ENCODE measurements around the gene MMP17. TPM values are rescaled to one million over a fixed set of nuclear protein-coding genes. Genes with fewer than 3 reads are reported as not detected.

MMP17 gene
- polyA plus RNA-seq, 1 donor from 2014 or later, result 79.0 TPM

DNA sequence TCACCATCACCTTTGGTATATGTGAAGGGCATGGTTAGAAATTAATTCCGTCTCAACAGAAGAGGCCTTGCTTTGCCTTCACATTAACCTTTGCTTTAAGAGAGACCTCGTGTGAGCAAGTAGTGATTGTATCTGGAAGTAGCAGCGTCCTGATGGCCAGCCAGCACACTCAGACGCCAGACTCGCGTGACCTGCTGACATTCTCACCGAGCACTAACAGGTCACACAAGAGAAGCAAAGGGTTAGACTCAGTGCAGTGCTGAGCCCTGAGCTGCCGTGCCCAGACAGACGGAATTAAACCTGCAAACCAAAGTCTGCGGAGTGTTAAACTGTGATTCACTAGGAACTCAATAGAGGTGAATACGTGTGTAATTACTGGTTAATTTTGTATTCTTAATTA, 40.1 kb upstream of the MMP17 start:
- Histone ChIP-seq H3K27ac (ENCODE audit: low read length) (no peak overlapping the region), H3F3A (ENCODE audit: insufficient read depth, low read length, poor library complexity, severe bottlenecking) (no peaks in the 10 kb centered on the region), H3K4me2 (ENCODE audit: low read length) (no peak overlapping the region), H3K9ac (ENCODE audit: low read length) (no peak overlapping the region), H3K9me2 (ENCODE audit: insufficient read depth, low read length) (no peaks in the 10 kb centered on the region), H3K27me3 (ENCODE audit: insufficient read depth, low read depth, low read length) (no peaks in the 10 kb centered on the region), H3K79me2 (replicated peaks; ENCODE audit: insufficient read depth, low read length) (no peaks in the 10 kb centered on the region), H3K36me3 (ENCODE audit: insufficient read depth, low read length) (peaks cover 10% of the 10 kb centered on the region), H3K9me3 (ENCODE audit: low read length) (no peaks in the 10 kb centered on the region), H3K4me3 (ENCODE audit: low read length) (no peak overlapping the region), H4K20me1 (ENCODE audit: insufficient read depth) (no peaks in the 10 kb centered on the region), H2AFZ (ENCODE audit: low read depth, low read length) (no peak overlapping the region)
- TF ChIP-seq RAD21 (conservative IDR thresholded peaks at IDR 0.05), result no peak
- TF ChIP-seq EZH2 (IDR thresholded peaks at IDR 0.05; ENCODE audit: borderline replicate concordance, insufficient read depth, low read length, poor library complexity, severe bottlenecking), result no peak
- TF ChIP-seq MXI1 (conservative IDR thresholded peaks at IDR 0.05; ENCODE audit: poor library complexity, severe bottlenecking), result no peak
- no peak for TF ChIP-seq TAF1 (IDR thresholded peaks at IDR 0.05; ENCODE audit: low read depth)
- TF ChIP-seq, protein P1, sequence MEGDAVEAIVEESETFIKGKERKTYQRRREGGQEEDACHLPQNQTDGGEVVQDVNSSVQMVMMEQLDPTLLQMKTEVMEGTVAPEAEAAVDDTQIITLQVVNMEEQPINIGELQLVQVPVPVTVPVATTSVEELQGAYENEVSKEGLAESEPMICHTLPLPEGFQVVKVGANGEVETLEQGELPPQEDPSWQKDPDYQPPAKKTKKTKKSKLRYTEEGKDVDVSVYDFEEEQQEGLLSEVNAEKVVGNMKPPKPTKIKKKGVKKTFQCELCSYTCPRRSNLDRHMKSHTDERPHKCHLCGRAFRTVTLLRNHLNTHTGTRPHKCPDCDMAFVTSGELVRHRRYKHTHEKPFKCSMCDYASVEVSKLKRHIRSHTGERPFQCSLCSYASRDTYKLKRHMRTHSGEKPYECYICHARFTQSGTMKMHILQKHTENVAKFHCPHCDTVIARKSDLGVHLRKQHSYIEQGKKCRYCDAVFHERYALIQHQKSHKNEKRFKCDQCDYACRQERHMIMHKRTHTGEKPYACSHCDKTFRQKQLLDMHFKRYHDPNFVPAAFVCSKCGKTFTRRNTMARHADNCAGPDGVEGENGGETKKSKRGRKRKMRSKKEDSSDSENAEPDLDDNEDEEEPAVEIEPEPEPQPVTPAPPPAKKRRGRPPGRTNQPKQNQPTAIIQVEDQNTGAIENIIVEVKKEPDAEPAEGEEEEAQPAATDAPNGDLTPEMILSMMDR (IDR thresholded peaks at IDR 0.05; ENCODE audit: poor library complexity, severe bottlenecking), result no peak

DNA sequence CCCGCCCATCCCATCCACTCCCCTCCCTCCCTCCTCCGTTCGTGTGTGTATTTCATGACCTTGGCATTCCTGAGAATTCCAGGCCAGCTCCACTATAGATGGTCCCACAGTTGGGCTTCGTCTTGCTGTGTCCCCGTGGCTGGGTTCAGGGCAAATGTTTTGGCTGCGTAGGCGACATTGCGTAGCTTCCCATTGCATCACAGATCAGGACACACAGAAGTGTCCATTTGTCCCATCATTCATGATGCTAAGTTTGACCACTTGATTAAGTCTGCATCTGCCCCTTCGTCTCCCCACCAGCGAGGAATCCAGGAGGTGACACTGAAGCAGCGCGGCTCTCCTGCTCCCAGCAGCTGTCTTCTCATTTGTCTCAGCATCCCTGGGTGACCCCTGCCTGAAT, 38.6 kb upstream of the MMP17 start:
- no peak overlapping the region for H3K4me3 ChIP-seq (ENCODE audit: low read length)
- no peaks in the 10 kb centered on the region for H3K79me2 ChIP-seq (replicated peaks; ENCODE audit: insufficient read depth, low read length)
- H4K20me1 ChIP-seq (ENCODE audit: insufficient read depth), result no peaks in the 10 kb centered on the region
- H3K9me2 ChIP-seq (ENCODE audit: insufficient read depth, low read length), result no peaks in the 10 kb centered on the region
- no peaks in the 10 kb centered on the region for H3K9me3 ChIP-seq (ENCODE audit: low read length)
- H2AFZ ChIP-seq (ENCODE audit: low read depth, low read length), result no peak overlapping the region
- H3K27ac ChIP-seq (ENCODE audit: low read length), result no peak overlapping the region
- no peaks in the 10 kb centered on the region for H3K27me3 ChIP-seq (ENCODE audit: insufficient read depth, low read depth, low read length)
- peaks cover 10% of the 10 kb centered on the region for H3K36me3 ChIP-seq (ENCODE audit: insufficient read depth, low read length)
- H3K4me2 ChIP-seq (ENCODE audit: low read length), result no peak overlapping the region
- no peaks in the 10 kb centered on the region for H3F3A ChIP-seq (ENCODE audit: insufficient read depth, low read length, poor library complexity, severe bottlenecking)
- no peak overlapping the region for H3K9ac ChIP-seq (ENCODE audit: low read length)
- TF ChIP-seq, protein P2, sequence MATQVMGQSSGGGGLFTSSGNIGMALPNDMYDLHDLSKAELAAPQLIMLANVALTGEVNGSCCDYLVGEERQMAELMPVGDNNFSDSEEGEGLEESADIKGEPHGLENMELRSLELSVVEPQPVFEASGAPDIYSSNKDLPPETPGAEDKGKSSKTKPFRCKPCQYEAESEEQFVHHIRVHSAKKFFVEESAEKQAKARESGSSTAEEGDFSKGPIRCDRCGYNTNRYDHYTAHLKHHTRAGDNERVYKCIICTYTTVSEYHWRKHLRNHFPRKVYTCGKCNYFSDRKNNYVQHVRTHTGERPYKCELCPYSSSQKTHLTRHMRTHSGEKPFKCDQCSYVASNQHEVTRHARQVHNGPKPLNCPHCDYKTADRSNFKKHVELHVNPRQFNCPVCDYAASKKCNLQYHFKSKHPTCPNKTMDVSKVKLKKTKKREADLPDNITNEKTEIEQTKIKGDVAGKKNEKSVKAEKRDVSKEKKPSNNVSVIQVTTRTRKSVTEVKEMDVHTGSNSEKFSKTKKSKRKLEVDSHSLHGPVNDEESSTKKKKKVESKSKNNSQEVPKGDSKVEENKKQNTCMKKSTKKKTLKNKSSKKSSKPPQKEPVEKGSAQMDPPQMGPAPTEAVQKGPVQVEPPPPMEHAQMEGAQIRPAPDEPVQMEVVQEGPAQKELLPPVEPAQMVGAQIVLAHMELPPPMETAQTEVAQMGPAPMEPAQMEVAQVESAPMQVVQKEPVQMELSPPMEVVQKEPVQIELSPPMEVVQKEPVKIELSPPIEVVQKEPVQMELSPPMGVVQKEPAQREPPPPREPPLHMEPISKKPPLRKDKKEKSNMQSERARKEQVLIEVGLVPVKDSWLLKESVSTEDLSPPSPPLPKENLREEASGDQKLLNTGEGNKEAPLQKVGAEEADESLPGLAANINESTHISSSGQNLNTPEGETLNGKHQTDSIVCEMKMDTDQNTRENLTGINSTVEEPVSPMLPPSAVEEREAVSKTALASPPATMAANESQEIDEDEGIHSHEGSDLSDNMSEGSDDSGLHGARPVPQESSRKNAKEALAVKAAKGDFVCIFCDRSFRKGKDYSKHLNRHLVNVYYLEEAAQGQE (IDR thresholded peaks at IDR 0.05; ENCODE audit: borderline replicate concordance), result no peak
- TF ChIP-seq RAD21 (conservative IDR thresholded peaks at IDR 0.05) (no peak), EZH2 (IDR thresholded peaks at IDR 0.05; ENCODE audit: borderline replicate concordance, insufficient read depth, low read length, poor library complexity, severe bottlenecking) (no peak), MXI1 (conservative IDR thresholded peaks at IDR 0.05; ENCODE audit: poor library complexity, severe bottlenecking) (no peak), TAF1 (IDR thresholded peaks at IDR 0.05; ENCODE audit: low read depth) (no peak), SMC3 (conservative IDR thresholded peaks at IDR 0.05; ENCODE audit: poor library complexity) (no peak), POLR2AphosphoS5 (IDR thresholded peaks at IDR 0.05) (no peak), EP300 (conservative IDR thresholded peaks at IDR 0.05; ENCODE audit: poor library complexity, severe bottlenecking) (no peak)
- TF ChIP-seq, protein P1 (IDR thresholded peaks at IDR 0.05; ENCODE audit: poor library complexity, severe bottlenecking), result no peak

Data from neural cell (in vitro differentiated cells).